Activated naive CD4-positive, alpha-beta T cell treated with anti-CD3 and anti-CD28 coated beads, Interleukin-2, amount 10 ng/mL, durations not matched to agents 7 days and 5 days (primary cell): ENCODE data around the gene PPARG.
"Not testable (repeated sequence)": the region's sequence is repeated elsewhere in the genome, so short reads cannot be mapped to it uniquely, and the experiment has no call there.

Source experiments
- CTCF ChIA-PET: fragments of 350-600 bp; sonication (Branson Sonifier 250); formaldehyde crosslinking; loops from one replicate; lab custom pipeline; 2021; ENCODE audit warnings: antibody characterized with exemption; lab: Charles Lee
- DNase-seq: peaks from one replicate; pipeline ENCODE4 v3.0.0-alpha.2; 2020
- H3K27ac Mint-ChIP-seq: one replicate; pipeline ENCODE4 v1.8.0; 2021; ENCODE audit warnings: mild to moderate bottlenecking, moderate library complexity, mixed read lengths
- H3K27me3 Mint-ChIP-seq: one replicate; pipeline ENCODE4 v1.8.0; 2021; ENCODE audit warnings: mild to moderate bottlenecking, mixed read lengths
- H3K36me3 Mint-ChIP-seq: one replicate; pipeline ENCODE4 v1.8.0; 2021; ENCODE audit warnings: mixed read lengths
- H3K4me1 Mint-ChIP-seq: one replicate; pipeline ENCODE4 v1.8.0; 2021; ENCODE audit warnings: mixed read lengths
- H3K4me3 Mint-ChIP-seq: one replicate; pipeline ENCODE4 v1.8.0; 2021; ENCODE audit warnings: mild to moderate bottlenecking, moderate library complexity, mixed read lengths
- H3K9me3 Mint-ChIP-seq: one replicate; pipeline ENCODE4 v1.8.0; 2021; ENCODE audit warnings: mixed read lengths

PPARG gene

DNA sequence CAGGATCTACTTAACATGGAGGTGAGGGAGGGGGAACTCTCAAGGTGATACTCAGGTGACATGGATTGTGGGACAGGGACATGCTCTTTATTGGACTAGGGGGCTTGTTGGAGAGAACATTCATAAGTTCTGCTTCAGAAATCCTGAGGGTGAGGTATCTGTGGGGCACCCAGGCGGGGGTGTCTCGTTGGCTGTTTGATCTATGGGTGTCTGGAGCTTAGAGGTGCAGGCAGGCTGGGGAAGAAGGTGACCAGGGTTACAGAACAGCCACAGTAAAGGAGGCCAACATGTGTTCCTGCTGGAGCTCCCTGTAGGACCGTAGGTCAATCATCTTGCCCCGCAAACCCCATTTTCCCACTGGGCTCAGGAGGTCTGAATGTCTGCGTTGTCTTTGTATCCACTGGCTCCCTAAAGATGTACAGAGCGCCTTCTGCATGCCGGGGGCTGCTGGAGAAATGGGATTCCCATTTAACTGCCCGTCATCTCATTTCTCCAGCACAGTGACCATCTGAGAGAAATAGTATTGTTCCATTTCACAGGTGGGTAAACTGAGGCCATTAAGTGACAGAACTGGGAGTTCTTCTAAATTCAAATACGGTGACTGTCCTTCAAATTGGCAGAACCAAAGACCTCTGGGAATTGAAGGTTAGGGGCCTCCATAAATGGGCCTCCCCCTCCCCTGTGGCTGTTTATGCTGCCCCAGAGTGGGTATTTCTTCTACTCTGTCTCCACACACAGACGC, 155.1 kb downstream of the PPARG start:
- CTCF ChIA-PET = no interaction called here
- Mint-ChIP-seq H3K27me3 (no peaks in the 10 kb centered on the region), H3K36me3 (no peaks in the 10 kb centered on the region), H3K4me1 (no peaks in the 10 kb centered on the region), H3K27ac (no peak overlapping the region), H3K4me3 (no peak overlapping the region), H3K9me3 (no peaks in the 10 kb centered on the region)
- DNase-seq = no peak

DNA sequence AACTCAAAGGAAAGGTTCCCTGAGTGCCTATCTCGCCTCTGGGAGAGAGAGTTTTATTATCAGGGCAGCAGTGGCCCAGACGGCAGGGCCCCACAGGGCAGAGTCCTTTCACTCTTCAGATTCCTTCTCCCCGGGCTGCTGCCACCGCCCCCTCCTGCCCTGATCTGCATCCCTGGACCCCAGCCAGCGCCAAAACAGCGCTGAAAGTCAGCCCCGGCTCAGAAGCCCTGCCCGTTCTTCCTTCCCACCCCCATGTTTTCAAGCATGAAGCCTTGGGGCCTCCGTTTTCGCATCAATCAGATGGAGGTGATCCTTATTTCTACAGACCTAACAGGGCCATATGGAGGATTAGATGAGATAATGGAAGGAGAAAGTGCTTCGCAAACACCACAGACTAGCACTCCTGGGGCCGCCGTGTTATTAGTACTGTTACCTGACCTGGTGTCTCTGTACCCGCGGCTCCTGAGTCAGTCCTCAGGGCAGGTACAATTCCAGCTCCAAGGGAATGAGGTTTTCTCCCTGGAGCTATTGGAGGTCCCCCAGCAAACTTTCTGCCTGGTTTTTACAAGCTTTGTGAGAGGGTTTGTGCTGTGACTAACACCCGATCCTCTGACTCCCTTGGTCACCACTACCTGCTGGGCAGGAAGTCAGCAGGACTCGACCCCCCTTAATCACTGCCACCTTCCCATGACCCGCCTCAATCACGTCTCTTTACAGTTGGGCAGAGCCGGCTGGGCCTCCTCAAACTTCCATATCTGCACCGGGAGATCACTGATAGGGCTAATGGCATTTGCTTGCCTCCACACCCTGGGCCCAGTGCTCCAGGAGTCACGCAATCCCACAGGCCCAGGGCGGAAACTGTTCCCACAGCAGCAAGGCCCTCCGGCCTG, 156.0 kb downstream of the PPARG start:
- CTCF ChIA-PET = no interaction called here
- H3K27ac Mint-ChIP-seq = no peak overlapping the region
- no peak overlapping the region for H3K4me3 Mint-ChIP-seq
- no peak for DNase-seq
- no peaks in the 10 kb centered on the region for H3K36me3 Mint-ChIP-seq
- no peaks in the 10 kb centered on the region for H3K9me3 Mint-ChIP-seq
- H3K4me1 Mint-ChIP-seq = no peaks in the 10 kb centered on the region
- no peaks in the 10 kb centered on the region for H3K27me3 Mint-ChIP-seq

DNA sequence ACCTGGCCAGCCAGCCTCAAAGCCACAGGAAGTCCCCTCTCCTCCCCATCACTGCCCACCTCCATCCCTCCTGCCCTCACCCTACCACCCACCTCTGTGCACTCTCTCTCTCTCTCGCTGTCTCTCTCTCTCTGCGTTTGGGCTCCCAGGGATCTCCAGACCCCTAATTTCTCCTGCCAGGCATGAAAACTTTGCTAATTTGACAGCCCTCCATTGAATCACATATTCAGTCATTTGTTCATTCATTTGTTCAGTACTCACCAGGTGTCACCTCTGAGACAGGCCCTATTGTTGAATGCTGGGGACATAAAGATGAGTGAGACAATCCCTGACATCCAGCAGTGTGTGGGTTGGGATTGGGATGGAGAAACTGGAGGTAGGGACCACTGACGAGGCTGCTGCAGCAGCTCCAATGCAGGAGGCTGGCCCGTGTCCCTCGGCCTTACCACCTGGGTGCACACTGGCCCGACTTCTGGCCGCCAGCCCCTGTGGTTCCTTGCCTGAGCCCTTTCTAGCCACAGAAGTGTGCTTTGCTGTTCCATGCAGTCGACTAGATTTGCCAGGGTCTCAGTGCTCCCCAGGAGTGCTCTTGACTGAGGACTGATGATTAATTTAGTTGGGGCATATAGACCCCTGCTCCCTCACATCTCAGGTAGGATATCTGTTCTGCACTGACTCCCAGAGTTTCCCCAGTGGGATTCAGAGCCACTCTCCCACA, 156.8 kb downstream of the PPARG start:
- no peaks in the 10 kb centered on the region for H3K36me3 Mint-ChIP-seq

DNA sequence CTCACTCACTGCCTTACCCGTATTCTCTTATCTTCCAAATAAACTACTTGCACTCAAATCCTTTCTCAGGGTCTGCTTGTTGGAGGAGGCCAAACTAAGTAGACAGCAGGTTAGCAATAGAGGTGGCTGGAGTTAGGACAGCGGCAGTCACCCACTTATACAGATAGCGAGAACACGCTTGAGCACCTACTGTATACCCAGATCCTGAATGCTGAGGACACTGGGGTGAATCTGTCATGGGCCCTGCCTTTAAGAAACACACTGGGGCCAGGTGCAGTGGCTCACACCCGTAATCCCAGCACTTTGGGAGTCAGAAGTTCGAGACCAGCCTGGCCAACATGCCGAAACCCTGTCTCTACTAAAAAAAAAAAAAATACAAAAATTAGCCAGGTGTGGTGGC, 157.4 kb downstream of the PPARG start:
- CTCF ChIA-PET = no interaction called here
- no peak overlapping the region for H3K27ac Mint-ChIP-seq
- H3K4me1 Mint-ChIP-seq = no peaks in the 10 kb centered on the region
- no peaks in the 10 kb centered on the region for H3K36me3 Mint-ChIP-seq
- H3K9me3 Mint-ChIP-seq = no peaks in the 10 kb centered on the region
- H3K27me3 Mint-ChIP-seq = no peaks in the 10 kb centered on the region
- DNase-seq = no peak
- H3K4me3 Mint-ChIP-seq = no peak overlapping the region

More for the DNA sequence above, 156.8 kb downstream of the PPARG start:
- DNase-seq = no peak
- Mint-ChIP-seq H3K4me3 (no peak overlapping the region), H3K4me1 (no peaks in the 10 kb centered on the region), H3K27me3 (no peaks in the 10 kb centered on the region), H3K27ac (no peak overlapping the region), H3K9me3 (no peaks in the 10 kb centered on the region)
- CTCF ChIA-PET = no interaction called here

DNA sequence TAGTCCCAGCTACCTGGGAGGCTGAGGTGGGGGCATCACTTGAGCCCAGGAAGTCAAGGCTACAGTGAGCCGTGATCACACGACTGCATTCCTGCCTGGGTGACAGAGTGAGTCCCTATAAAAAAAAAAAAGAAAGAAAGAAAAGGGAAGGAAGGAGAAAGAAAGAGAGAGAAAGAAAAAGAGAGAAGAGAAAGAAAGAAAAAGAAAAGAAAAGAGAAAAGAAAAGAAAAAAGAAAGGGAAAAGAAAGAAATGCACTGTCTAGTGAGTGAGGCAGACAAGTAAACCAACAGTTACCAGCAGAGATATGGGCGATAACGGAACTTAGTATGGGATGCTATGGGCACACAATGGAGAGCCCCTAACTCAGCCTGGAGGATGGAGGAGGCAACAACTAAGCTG, 158.2 kb downstream of the PPARG start:
- Mint-ChIP-seq H3K4me1 (no peaks in the 10 kb centered on the region), H3K27ac (no peak overlapping the region), H3K36me3 (no peaks in the 10 kb centered on the region), H3K27me3 (no peaks in the 10 kb centered on the region), H3K9me3 (no peaks in the 10 kb centered on the region), H3K4me3 (no peak overlapping the region)
- no peak for DNase-seq
- CTCF ChIA-PET = no interaction called here

DNA sequence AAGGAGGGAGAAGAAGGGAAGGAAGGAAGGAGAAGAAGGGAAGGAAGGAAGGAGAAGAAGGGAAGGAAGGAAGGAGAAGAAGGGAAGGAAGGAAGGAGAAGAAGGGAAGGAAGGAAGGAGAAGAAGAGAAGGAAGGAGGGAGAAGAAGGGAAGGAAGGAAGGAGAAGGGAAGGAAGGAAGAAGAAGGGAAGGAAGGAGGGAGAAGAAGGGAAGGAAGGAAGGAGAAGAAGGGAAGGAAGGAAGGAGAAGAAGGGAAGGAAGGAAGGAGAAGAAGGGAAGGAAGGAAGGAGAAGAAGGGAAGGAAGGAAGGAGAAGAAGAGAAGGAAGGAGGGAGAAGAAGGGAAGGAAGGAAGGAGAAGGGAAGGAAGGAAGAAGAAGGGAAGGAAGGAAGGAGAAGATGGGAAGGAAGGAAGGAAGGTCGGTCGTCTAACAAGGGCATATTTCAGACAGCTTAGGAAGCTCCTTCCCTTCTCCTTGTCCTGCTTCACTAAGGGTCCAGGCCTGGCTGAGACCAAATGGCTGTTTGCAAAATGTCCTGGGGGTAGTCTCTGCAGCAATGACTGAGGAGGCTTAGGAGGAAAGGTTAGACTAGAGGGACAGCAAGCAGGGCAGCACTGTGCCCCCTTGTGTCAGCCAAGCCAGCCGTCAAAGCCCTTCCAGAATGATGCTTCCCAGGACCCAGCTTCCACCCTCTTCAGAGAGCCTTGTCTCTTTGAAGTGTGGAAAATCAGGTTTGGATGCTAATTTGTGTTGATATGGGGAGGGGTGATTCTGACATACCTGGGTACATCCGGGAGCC, 159.7 kb downstream of the PPARG start:
- CTCF ChIA-PET, H3K4me3 Mint-ChIP-seq, H3K36me3 Mint-ChIP-seq, H3K27me3 Mint-ChIP-seq, H3K9me3 Mint-ChIP-seq, H3K27ac Mint-ChIP-seq, H3K4me1 Mint-ChIP-seq, DNase-seq: not testable (repeated sequence)

DNA sequence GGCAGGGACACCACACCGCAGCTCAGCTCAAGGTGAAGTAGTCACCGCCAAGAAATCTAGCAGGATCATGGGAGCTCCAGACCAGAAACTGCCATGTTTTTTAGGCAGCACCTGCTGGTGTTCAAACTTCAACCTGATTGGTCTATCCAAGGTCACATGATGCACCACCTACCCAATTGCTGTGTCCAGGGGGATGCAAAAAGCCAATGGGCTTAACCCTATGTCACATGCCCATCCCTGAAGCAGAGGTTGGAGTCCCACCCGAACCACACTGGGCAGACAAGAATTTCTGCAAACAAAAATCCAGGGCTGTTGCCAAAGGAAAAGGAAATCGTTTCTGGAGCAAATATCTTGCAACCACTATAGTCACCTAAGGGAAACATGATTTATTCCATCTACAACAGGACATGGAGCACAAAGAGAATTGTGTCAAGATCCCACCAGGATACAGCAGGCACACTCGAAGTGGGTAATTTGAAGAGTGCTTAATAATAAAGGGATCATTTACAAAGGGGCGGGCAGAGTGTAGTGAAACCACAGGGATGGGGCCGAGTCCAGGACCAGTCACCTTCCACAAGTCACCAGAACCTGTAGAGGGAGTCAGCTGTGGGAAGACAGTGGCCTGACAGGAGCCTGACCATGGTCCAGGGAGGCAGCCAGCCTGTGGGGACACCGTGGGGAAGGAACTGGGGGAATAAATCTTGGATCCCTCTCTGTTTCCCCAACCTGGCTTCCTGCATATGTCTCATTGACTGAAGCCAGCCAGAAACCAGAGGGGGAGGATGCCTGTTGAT, 161.2 kb downstream of the PPARG start:
- Mint-ChIP-seq H3K27me3 (no peaks in the 10 kb centered on the region), H3K36me3 (no peaks in the 10 kb centered on the region), H3K4me1 (no peaks in the 10 kb centered on the region), H3K4me3 (no peak overlapping the region), H3K9me3 (no peaks in the 10 kb centered on the region), H3K27ac (no peak overlapping the region)
- no peak for DNase-seq
- CTCF ChIA-PET = interaction anchor here (0.6 kb wide), 1 partner anchor 99 kb away, joined by 3 read pairs; no protein-coding TSS in a partner anchor

DNA sequence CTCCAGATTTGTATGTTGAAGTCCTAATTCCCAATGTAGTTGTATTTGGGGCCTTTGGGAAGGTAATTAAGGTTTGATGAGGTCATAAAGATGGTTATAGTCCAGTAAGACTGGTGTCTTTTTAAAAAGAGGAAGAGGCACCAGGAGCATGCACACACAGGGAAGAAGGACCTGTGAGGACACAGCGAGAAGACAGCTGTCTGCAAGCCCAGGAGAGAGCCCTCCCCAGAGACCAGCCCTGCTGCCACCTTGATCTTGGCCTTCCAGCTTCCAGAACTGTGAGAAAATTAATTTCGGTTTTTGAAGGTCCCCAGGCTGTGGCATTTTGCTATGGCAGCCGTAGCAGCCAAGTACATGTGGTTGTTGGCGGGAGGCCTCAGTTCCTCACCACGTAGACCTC, 162.6 kb downstream of the PPARG start:
- CTCF ChIA-PET = no interaction called here
- DNase-seq = no peak
- no peaks in the 10 kb centered on the region for H3K36me3 Mint-ChIP-seq
- H3K4me3 Mint-ChIP-seq = no peak overlapping the region
- no peaks in the 10 kb centered on the region for H3K4me1 Mint-ChIP-seq
- peaks cover 5% of the 10 kb centered on the region for H3K27me3 Mint-ChIP-seq
- no peaks in the 10 kb centered on the region for H3K9me3 Mint-ChIP-seq
- no peak overlapping the region for H3K27ac Mint-ChIP-seq

DNA sequence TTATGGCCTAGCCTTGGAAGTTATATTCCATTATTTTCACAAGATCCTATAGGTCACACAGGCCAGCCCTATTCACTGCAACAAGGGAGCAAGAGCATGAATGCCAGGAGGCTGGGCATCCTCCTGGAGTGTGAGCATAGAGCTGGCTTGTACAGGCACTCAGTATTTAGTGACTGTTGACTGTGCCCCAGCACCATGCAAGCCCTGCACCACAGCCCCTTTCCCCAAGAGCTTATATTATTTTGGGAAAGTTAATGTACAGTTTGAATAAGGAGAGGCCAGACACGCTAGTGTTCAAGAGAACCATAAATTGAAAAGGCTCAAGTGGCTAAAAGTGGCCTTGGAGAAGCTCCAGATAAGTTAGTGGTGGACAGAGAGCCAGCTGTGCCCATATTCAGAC, 163.1 kb downstream of the PPARG start:
- H3K27ac Mint-ChIP-seq = no peak overlapping the region
- H3K4me1 Mint-ChIP-seq = no peaks in the 10 kb centered on the region
- CTCF ChIA-PET = no interaction called here
- no peaks in the 10 kb centered on the region for H3K36me3 Mint-ChIP-seq
- no peak overlapping the region for H3K4me3 Mint-ChIP-seq
- no peak for DNase-seq
- H3K9me3 Mint-ChIP-seq = no peaks in the 10 kb centered on the region
- peaks cover 5% of the 10 kb centered on the region for H3K27me3 Mint-ChIP-seq

DNA sequence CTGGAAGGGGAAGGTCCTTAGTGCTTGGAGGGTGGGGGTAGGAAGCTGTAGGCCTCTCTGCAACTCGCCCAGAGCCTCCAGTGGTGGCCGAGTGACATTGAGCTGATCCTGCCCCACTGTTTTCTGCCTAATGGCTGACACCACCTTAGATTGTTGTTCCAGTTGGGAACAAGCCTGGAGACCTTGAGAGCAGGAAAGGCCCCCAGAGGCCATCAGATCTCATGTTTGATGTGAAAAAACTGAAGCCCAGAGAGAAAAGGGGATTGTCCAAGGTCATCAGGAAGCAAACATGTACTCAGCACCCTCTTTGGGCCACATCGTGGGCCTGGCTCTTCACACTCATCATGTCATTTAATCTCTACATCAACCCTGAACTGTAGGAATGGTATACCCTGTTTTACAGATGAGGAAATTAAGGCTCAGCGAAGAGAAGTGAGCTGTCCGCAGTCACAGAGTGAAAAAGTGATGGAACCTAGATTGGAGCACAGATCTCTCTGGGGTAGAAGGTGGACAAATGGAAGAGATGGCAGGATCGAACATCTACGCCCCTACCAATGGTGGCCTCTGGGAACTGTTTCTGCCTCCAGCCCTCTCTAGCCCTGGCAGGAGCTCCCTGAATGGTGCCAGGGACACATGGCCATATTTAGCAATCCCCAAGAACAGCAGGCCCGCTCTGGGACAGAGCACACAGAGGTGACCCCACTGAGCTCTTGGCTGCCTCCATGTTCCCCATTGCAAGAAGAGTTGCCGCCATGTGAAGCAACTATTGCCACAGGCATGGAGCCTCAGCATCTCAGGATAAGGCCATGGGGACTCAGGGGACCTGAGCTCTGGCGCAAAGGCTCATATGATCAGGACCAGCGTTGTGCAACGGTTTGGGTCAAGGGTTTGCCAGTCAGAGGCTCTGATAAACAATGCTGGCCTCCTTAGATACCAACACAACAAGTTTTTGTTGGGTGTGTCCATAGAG, 163.8 kb downstream of the PPARG start:
- Mint-ChIP-seq H3K27ac (no peak overlapping the region), H3K36me3 (no peaks in the 10 kb centered on the region), H3K4me3 (no peak overlapping the region), H3K27me3 (peaks cover 5% of the 10 kb centered on the region), H3K9me3 (no peaks in the 10 kb centered on the region), H3K4me1 (no peaks in the 10 kb centered on the region)
- CTCF ChIA-PET = no interaction called here
- DNase-seq = no peak

DNA sequence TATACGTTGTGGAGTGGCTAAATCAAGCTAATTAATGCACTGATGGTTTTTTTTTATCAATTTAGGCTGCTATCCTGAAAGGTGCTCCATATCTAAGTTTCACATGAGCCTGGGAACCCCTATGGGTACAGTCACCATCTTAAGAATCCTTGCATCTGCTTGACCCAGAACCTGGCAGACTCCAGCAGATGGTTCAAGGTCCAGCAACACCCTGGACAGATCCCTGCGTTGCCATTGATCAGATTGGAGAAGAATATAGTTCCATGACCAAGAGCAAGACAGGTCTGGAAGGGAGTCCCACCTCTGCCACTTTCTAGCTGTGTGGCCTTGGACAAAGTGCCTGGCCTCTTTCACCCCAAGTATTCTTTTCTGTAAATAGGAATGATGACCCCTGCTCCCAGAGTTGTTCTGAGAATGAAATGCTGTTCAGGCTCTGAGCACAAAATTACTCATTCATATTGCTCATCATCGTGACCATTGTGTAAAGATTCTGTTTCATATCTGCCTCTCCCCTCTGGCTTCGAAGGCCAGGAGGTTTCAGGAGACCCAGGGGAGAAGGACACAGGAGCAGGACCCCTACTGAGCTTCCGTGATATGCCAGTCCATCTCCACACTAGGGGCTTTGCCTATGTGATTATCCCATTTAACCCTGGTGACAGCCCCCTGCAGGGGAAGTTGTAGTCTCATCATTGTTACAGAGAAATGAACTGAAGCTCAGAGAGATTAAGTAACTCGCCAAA, 165.4 kb downstream of the PPARG start:
- Mint-ChIP-seq H3K4me3 (no peak overlapping the region), H3K27ac (no peak overlapping the region), H3K27me3 (peaks cover 5% of the 10 kb centered on the region), H3K4me1 (no peaks in the 10 kb centered on the region), H3K36me3 (no peaks in the 10 kb centered on the region), H3K9me3 (no peaks in the 10 kb centered on the region)
- CTCF ChIA-PET = no interaction called here
- no peak for DNase-seq

DNA sequence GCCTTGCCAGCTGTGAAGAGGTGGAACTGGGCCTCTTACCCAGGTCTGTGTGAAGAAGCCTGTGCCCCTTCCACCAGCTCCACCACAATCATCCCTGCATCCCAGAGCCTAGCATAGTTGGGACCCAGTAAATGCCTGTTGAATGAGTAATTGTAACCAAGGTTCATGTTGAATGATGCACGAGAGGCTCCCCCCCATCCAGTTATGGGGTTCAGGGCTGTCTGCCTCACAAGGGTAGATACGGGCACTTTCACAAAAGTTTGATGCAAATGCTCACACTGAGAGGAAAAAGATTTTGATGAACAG, 165.9 kb downstream of the PPARG start:
- CTCF ChIA-PET = no interaction called here
- Mint-ChIP-seq H3K9me3 (no peaks in the 10 kb centered on the region), H3K36me3 (no peaks in the 10 kb centered on the region), H3K27ac (no peak overlapping the region), H3K4me1 (no peaks in the 10 kb centered on the region), H3K27me3 (peaks cover 5% of the 10 kb centered on the region), H3K4me3 (no peak overlapping the region)
- no peak for DNase-seq
